ENCODE results near the gene UNC79.

- TF ChIP-seq CTCF (IDR thresholded peaks at IDR 0.05) (no peak), POLR2A (IDR thresholded peaks at IDR 0.05; ENCODE audit: low read depth) (no peak)
Observed at GRCh38 chr14:93665169-93665568, 234.4 kb downstream of the UNC79 start.

Data from esophagus muscularis mucosa (tissue), 3 donors.